ENCODE data around the gene MAMLD1. TPM values are rescaled to one million over a fixed set of nuclear protein-coding genes. Genes with fewer than 3 reads are reported as not detected.

Gene MAMLD1
- total and polyA plus RNA-seq, 2 of the 8 experiments (the other 6 are each of a cell fraction or from before 2014, with no cell fraction given), result 0.09 to 0.26 TPM

DNA sequence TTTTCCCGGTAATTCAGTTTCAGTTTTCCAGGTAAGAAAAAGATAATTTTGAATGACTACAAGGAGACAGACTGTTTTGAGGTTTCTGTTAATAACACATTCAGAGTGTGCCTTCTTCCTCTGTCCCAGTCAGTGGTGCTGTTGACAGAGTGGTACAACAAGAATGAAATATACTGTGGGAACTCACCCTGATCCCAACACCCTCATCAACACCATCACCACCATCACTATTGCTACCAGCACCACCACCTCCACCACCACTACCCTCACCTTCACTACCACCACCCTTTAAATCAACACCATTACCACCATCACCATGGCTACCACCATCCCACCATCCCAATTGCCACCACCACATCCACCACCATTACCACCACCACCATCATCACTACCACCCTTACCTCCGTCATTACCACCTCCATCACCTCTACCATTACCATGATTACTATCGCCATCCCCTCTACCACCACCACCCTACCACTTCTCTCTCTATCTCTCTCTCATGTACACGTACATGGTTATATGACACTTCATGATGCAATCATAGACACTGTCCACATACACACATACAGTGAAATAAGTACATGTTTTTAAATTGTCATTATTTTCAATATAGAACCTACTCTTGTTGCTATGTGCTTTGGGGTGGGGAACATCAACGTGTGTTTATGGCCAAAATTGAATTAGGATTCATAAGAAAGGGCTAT lies 91.5 kb downstream of the MAMLD1 start:
- no peak overlapping the region for H2BK15ac ChIP-seq (ENCODE audit: low read length)
- DNase-seq (ENCODE audit: low read depth in 1 of 2, low spot score in 2 of 2) (no peak), FAIRE-seq (no peak)
- H3K23ac ChIP-seq (ENCODE audit: insufficient read length), result no peak overlapping the region
- H2BK20ac ChIP-seq (ENCODE audit: low read length), result no peak overlapping the region
- no peak for TF ChIP-seq POLR2AphosphoS5 (IDR thresholded peaks at IDR 0.05; ENCODE audit: low read depth, low read length)
- TF ChIP-seq KDM4A (IDR thresholded peaks at IDR 0.05; ENCODE audit: low read depth, low read length, severe bottlenecking), result no peak
- no peak for TF ChIP-seq SIRT6 (IDR thresholded peaks at IDR 0.05; ENCODE audit: low read length)
- TF ChIP-seq CBX5 (IDR thresholded peaks at IDR 0.05; ENCODE audit: low read depth, low read length), result no peak
- no peak for TF ChIP-seq BCL11A (IDR thresholded peaks at IDR 0.05; ENCODE audit: low read depth in 2 of 2, low read length in 2 of 2)
- TF ChIP-seq, protein P1, sequence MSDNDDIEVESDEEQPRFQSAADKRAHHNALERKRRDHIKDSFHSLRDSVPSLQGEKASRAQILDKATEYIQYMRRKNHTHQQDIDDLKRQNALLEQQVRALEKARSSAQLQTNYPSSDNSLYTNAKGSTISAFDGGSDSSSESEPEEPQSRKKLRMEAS (IDR thresholded peaks at IDR 0.05), result no peak
- no peak for TF ChIP-seq BRCA1 (IDR thresholded peaks at IDR 0.05; ENCODE audit: low read depth, low read length)
- no peak for TF ChIP-seq CREB1 (IDR thresholded peaks at IDR 0.05)
- TF ChIP-seq TCF12 (IDR thresholded peaks at IDR 0.05; ENCODE audit: low read depth, low read length), result no peak
- no peak for TF ChIP-seq RXRA (IDR thresholded peaks at IDR 0.05; ENCODE audit: insufficient read depth, low read depth, low read length)
- TF ChIP-seq FOSL1 (IDR thresholded peaks at IDR 0.05; ENCODE audit: insufficient read depth, low read depth, low read length), result no peak
- H4K8ac ChIP-seq (ENCODE audit: extremely low read depth, insufficient read depth, low read length), result no peak overlapping the region
- no peak overlapping the region for H3K14ac ChIP-seq (ENCODE audit: insufficient read length)
- no peaks in the 10 kb centered on the region for H3K27me3 ChIP-seq (replicated peaks in 1 of 4; ENCODE audit: control insufficient read depth in 3 of 4, extremely low read depth in 1 of 4, insufficient read depth in 3 of 4, low read length in 3 of 4)
- no peaks in the 10 kb centered on the region for H3K36me3 ChIP-seq (ENCODE audit: control insufficient read depth in 2 of 4, insufficient read depth in 4 of 4, low read length in 3 of 4)
- no peak overlapping the region for H3K4me3 ChIP-seq (ENCODE audit: extremely low read depth in 1 of 4, insufficient read depth in 2 of 4, low read depth in 3 of 4, low read length in 4 of 4)
- no peak overlapping the region for H3K56ac ChIP-seq (replicated peaks; ENCODE audit: insufficient read length, low read depth, low read length)
- no peaks in the 10 kb centered on the region; the same call in 1 of the 2 replicates for H3K23me2 ChIP-seq (ENCODE audit: low read depth, low read length)
- ChIA-PET CTCF (ENCODE audit: partially characterized antibody) (interaction anchor here (1.0 kb wide), 1 partner anchor 29 kb away, joined by 3 read pairs; no protein-coding TSS in a partner anchor), POLR2A (ENCODE audit: partially characterized antibody) (no interaction called here)
- no peak overlapping the region for H4K91ac ChIP-seq (replicated peaks; ENCODE audit: insufficient read length, low read length)
- H3K27ac ChIP-seq (ENCODE audit: low read depth, low read length), result no peak overlapping the region
- WGBS, 2 experiments (ENCODE audit: extremely low coverage in 1 of 2, insufficient coverage in 1 of 2, insufficient read length in 1 of 2, insufficient replicate concordance in 2 of 2, low coverage in 1 of 2, low lambda C conversion rate in 2 of 2, missing lambda C conversion rate in 1 of 2), result 89% methylated on average over 5 of the region's 5 CpGs; no CpG with 5 or more reads in 1 of the 2 experiments
- H4K20me1 ChIP-seq (replicated peaks in 1 of 2; ENCODE audit: control insufficient read depth in 1 of 2, insufficient read depth in 2 of 2, low read length in 2 of 2), result no peaks in the 10 kb centered on the region
- no peak overlapping the region for H2BK120ac ChIP-seq (replicated peaks; ENCODE audit: low read depth, low read length)
- H3K79me2 ChIP-seq (ENCODE audit: control insufficient read depth in 1 of 2, insufficient read depth in 2 of 2, low read length in 2 of 2), result no peaks in the 10 kb centered on the region
- H3K4me1 ChIP-seq (replicated peaks in 1 of 4; ENCODE audit: control insufficient read depth in 3 of 4, insufficient read depth in 4 of 4, low read length in 3 of 4), result no peaks in the 10 kb centered on the region
- no peak overlapping the region for H3K4ac ChIP-seq (replicated peaks; ENCODE audit: insufficient read length, low read depth, low read length)
- H4K5ac ChIP-seq (ENCODE audit: insufficient read length, low read depth, low read length), result no peak overlapping the region
- H3K4me2 ChIP-seq (ENCODE audit: insufficient read depth in 1 of 2, low read depth in 2 of 2, low read length in 2 of 2), result no peak overlapping the region
- no peaks in the 10 kb centered on the region for H3K79me1 ChIP-seq (ENCODE audit: low read depth, low read length)
- no peak overlapping the region for H2AK5ac ChIP-seq (ENCODE audit: low read depth, low read length)
- no peak overlapping the region for H3K18ac ChIP-seq (ENCODE audit: extremely low read depth, low read length)
- no peak overlapping the region for H2BK5ac ChIP-seq (ENCODE audit: low read depth, low read length)
- H2AFZ ChIP-seq (ENCODE audit: low read length), result no peak overlapping the region
- H3K9me3 ChIP-seq (ENCODE audit: insufficient read depth in 2 of 2, low read depth in 1 of 2, low read length in 1 of 2), result no peaks in the 10 kb centered on the region
- H3K9ac ChIP-seq (replicated peaks in 1 of 4; ENCODE audit: extremely low read depth in 1 of 4, low read depth in 3 of 4, low read length in 3 of 4), result no peak overlapping the region
- no peak overlapping the region for H2BK12ac ChIP-seq (ENCODE audit: low read depth, low read length)
